Astrocyte of the spinal cord (primary cell): ENCODE measurements around the gene CUTA.
A peak's percentile ranks its signal among the peaks of the same experiment; 100 is the strongest.

Experiments
- DNase-seq: peaks from one replicate; pipeline ENCODE4 v3.0.0; 2011; ENCODE audit warnings: low read depth, low spot score
- H3K4me3 ChIP-seq: 2 replicates; pipeline ENCODE4 v1.5.1; 2011; ENCODE audit warnings: low read depth, mild to moderate bottlenecking, low read length, moderate library complexity
- CTCF ChIP-seq: IDR thresholded peaks from 2 replicates; pipeline ENCODE4 v1.5.1; 2012; ENCODE audit warnings: low read depth, mild to moderate bottlenecking, low read length, inconsistent platforms
- in situ Hi-C: cut with HindIII; loops from 2 replicates; pipeline ENCODE4 v1.10.0; 2017; ENCODE audit warnings: low sequenced_read_pairs

The CUTA gene

GRCh38 chr6:33412140-33413009 is 5.5 kb downstream of the CUTA start:
- in situ Hi-C loops = no loop called here
- DNase-seq = no peak
- H3K4me3 ChIP-seq = no peak overlapping the region
- TF ChIP-seq CTCF = no peak

- no peak for DNase-seq
- no peak for TF ChIP-seq CTCF
- peak overlapping the region; percentile 62 for H3K4me3 ChIP-seq
- in situ Hi-C loops = no loop called here
Measured at GRCh38 chr6:33411632-33412005, 6.3 kb downstream of the CUTA start.

GRCh38 chr6:33410711-33411631 is 6.9 kb downstream of the CUTA start, which contains the start of gene PHF1:
Gene PHF1 (plus strand): TSS chr6:33411014. CDS start chr6:33412264, 1,250 bp downstream.
- DNase-seq = no peak
- in situ Hi-C loops = no loop called here
- H3K4me3 ChIP-seq = peak within 1 kb of the TSS; percentile 62
- TF ChIP-seq CTCF = no peak

GRCh38 chr6:33410050-33410710 is 7.7 kb downstream of the CUTA start:
- peak; percentile 99 for DNase-seq
- peak overlapping the region; percentile 62 for H3K4me3 ChIP-seq
- TF ChIP-seq CTCF = no peak
- in situ Hi-C loops = no loop called here

GRCh38 chr6:33407132-33407718 is 10.7 kb downstream of the CUTA start:
- in situ Hi-C loops = no loop called here
- no peak overlapping the region for H3K4me3 ChIP-seq
- no peak for TF ChIP-seq CTCF
- DNase-seq = peak; percentile 56

GRCh38 chr6:33406126-33406525 is 11.8 kb downstream of the CUTA start:
- DNase-seq = no peak
- H3K4me3 ChIP-seq = no peak overlapping the region
- in situ Hi-C loops = no loop called here
- no peak for TF ChIP-seq CTCF
